ENCODE measurements around the gene BORCS5. TPM values are rescaled to one million over a fixed set of nuclear protein-coding genes. Genes with fewer than 3 reads are reported as not detected.
"Not testable (repeated sequence)": the region's sequence is repeated elsewhere in the genome, so short reads cannot be mapped to it uniquely, and the experiment has no call there.

Gene BORCS5
- total RNA-seq, 4 donors from 2014 or later = 14.2 to 45.0 (median 25.6) TPM

GRCh38 chr12:12338527-12339168 lies 18.2 kb upstream of the BORCS5 start:
- Histone ChIP-seq H3K27me3 (no peaks in the 10 kb centered on the region), H3K27ac (peak overlapping the region in 3 of 4 donors; percentile 14 to 63 (median 30)), H3K4me3 (no peak overlapping the region), H3K9me3 (no peaks in the 10 kb centered on the region), H3K4me1 (peaks cover 0 to 10% (median 0%) of the 10 kb centered on the region in 4 donors), H3K36me3 (peaks cover 0 to 24% (median 0%) of the 10 kb centered on the region in 3 donors)
- DNase-seq (ENCODE audit: low spot score in 2 of 2) = no peak
- 69% methylated on average over 8 of the region's 8 CpGs for WGBS, 2 donors
- no peak for TF ChIP-seq POLR2A (IDR thresholded peaks at IDR 0.05)
- TF ChIP-seq EP300 (IDR thresholded peaks at IDR 0.05) = peak in 1 of 2 donors; percentile 49
- TF ChIP-seq CTCF (IDR thresholded peaks at IDR 0.05) = no peak

- H3K36me3 ChIP-seq = no peaks in the 10 kb centered on the region
- peak within 1 kb of the TSS in 3 of 4 donors; percentile 62 to 86 (median 83) for H3K27ac ChIP-seq
- H3K4me3 ChIP-seq = peak within 1 kb of the TSS; percentile 61 to 86 (median 71)
- 1 to 3% methylated on average over 49 to 62 of the region's 68 CpGs for WGBS, 2 donors
- no peaks in the 10 kb centered on the region for H3K27me3 ChIP-seq
- no peaks in the 10 kb centered on the region for H3K9me3 ChIP-seq
- peak in 1 of 2 donors; percentile 14 for DNase-seq (ENCODE audit: low spot score in 2 of 2)
- TF ChIP-seq EP300 (IDR thresholded peaks at IDR 0.05) (peak in 1 of 2 donors; percentile 47), POLR2A (IDR thresholded peaks at IDR 0.05) (no peak), CTCF (IDR thresholded peaks at IDR 0.05) (peak; percentile 15 to 58 (median 31))
- H3K4me1 ChIP-seq = peaks cover 0 to 15% (median 0%) of the 10 kb centered on the region in 4 donors
Measured at GRCh38 chr12:12349711-12350665, 6.9 kb upstream of the BORCS5 start, which contains the start of gene MANSC1. Gene MANSC1 (minus strand): TSS chr12:12350242. CDS start chr12:12343314, 6,928 bp downstream.

- Histone ChIP-seq H3K36me3 (no peaks in the 10 kb centered on the region), H3K27ac (peak overlapping the region in 2 of 4 donors; percentile 83 to 86), H3K4me3 (no peak overlapping the region), H3K27me3 (no peaks in the 10 kb centered on the region), H3K4me1 (peaks cover 0 to 15% (median 0%) of the 10 kb centered on the region in 4 donors), H3K9me3 (no peaks in the 10 kb centered on the region)
- DNase-seq (ENCODE audit: low spot score in 2 of 2) = no peak
- no peak for TF ChIP-seq CTCF (IDR thresholded peaks at IDR 0.05)
- no peak for TF ChIP-seq POLR2A (IDR thresholded peaks at IDR 0.05)
- TF ChIP-seq EP300 (IDR thresholded peaks at IDR 0.05) = no peak
- 62 to 66% methylated on average over 3 of the region's 3 CpGs for WGBS, 2 donors
Measured at GRCh38 chr12:12350868-12351463, 5.9 kb upstream of the BORCS5 start.

GRCh38 chr12:12351468-12352185 lies 5.3 kb upstream of the BORCS5 start:
- H3K27me3 ChIP-seq; DNase-seq (ENCODE audit: low spot score in 2 of 2); H3K4me3 ChIP-seq; H3K36me3 ChIP-seq; H3K27ac ChIP-seq; H3K9me3 ChIP-seq: not testable (repeated sequence)
- H3K4me1 ChIP-seq = peaks cover 0 to 21% (median 0%) of the 10 kb centered on the region in 4 donors
- 93 to 94% methylated on average over 19 of the region's 19 CpGs for WGBS, 2 donors

GRCh38 chr12:12353276-12353675 lies 3.6 kb upstream of the BORCS5 start:
- Histone ChIP-seq H3K27ac (no peak overlapping the region), H3K4me1 (peaks cover 0 to 28% (median 5%) of the 10 kb centered on the region in 4 donors), H3K36me3 (no peaks in the 10 kb centered on the region), H3K9me3 (no peaks in the 10 kb centered on the region), H3K4me3 (no peak overlapping the region), H3K27me3 (no peaks in the 10 kb centered on the region)
- no peak for DNase-seq (ENCODE audit: low spot score in 2 of 2)
- WGBS, 2 donors = 80 to 92% methylated on average over 1 of the region's 1 CpG
- TF ChIP-seq CTCF (IDR thresholded peaks at IDR 0.05) (no peak), EP300 (IDR thresholded peaks at IDR 0.05) (no peak), POLR2A (IDR thresholded peaks at IDR 0.05) (no peak)
